ENCODE measurements around the gene ZC3H6. TPM values are rescaled to one million over a fixed set of nuclear protein-coding genes. Genes with fewer than 3 reads are reported as not detected.

Gene ZC3H6
- total and polyA plus RNA-seq, 2 of the 13 experiments (the other 11 are each of a cell fraction or from before 2014, with no cell fraction given) = 0.71 to 0.93 TPM

- no peaks in the 10 kb centered on the region for H3K27me3 ChIP-seq (ENCODE audit: control insufficient read depth in 1 of 2, insufficient read depth in 2 of 2, low read length in 2 of 2)
- intact Hi-C loops (cut with micrococcal nuclease; ENCODE audit: unreplicated experiment) (no loop called here), in situ Hi-C loops (cut with HindIII; ENCODE audit: extremely low pct_ligation_motif_present, low pct_unique_long_range_greater_than_20kb) (no loop called here)
- no peak overlapping the region for H2AFZ ChIP-seq (ENCODE audit: low read length)
- H3K36me3 ChIP-seq (replicated peaks in 1 of 2; ENCODE audit: control insufficient read depth in 1 of 2, insufficient read depth in 2 of 2, low read length in 2 of 2) = peaks cover 3 to 13% of the 10 kb centered on the region in 2 experiments; a peak in 3 of 5 replicates
- TF ChIP-seq MAFK (conservative IDR thresholded peaks at IDR 0.05 in 1 of 2, IDR thresholded peaks at IDR 0.05 in 1 of 2; ENCODE audit: low read length in 2 of 2) (peak; percentile 92 to 96), MAFF (IDR thresholded peaks at IDR 0.05; ENCODE audit: low read depth, low read length) (peak; percentile 95), SRF (IDR thresholded peaks at IDR 0.05; ENCODE audit: low read depth, low read length) (no peak), FOXA3 (CRISPR knock-in tag; IDR thresholded peaks at IDR 0.05) (no peak)
- DNase-seq (ENCODE audit: low spot score) (no peak), FAIRE-seq (no peak), ATAC-seq (no peak)
- no peak overlapping the region for H3K9ac ChIP-seq (ENCODE audit: insufficient read depth, low read depth, low read length)
- ChIA-PET POLR2A (no interaction called here), CTCF (ENCODE audit: low intra/inter-chr PET ratio, low total read pairs) (no interaction called here)
- no peak overlapping the region for H3K4me2 ChIP-seq (ENCODE audit: low read depth, low read length)
- H3K79me2 ChIP-seq (ENCODE audit: insufficient read depth, low read length) = no peaks in the 10 kb centered on the region
- no peaks in the 10 kb centered on the region for H3K4me1 ChIP-seq (ENCODE audit: insufficient read depth, low read length)
- no TSS peak for BruUV-seq (replicated peaks)
- H4K20me1 ChIP-seq (ENCODE audit: insufficient read depth, low read length) = no peaks in the 10 kb centered on the region
- H3K9me3 ChIP-seq (ENCODE audit: low read length) = no peaks in the 10 kb centered on the region
- H3K27ac ChIP-seq (ENCODE audit: extremely low read length, insufficient read depth, low read length) = no peak overlapping the region
- WGBS (ENCODE audit: low lambda C conversion rate) = 96% methylated on average over 3 of the region's 3 CpGs
- no peak overlapping the region for H3K4me3 ChIP-seq (replicated peaks in 1 of 3; ENCODE audit: insufficient read depth in 1 of 3, low read depth in 2 of 3, low read length in 3 of 3)
Measured at GRCh38 chr2:112230371-112230770, 45.0 kb upstream of the ZC3H6 start.

GRCh38 chr2:112239862-112240261 is 35.5 kb upstream of the ZC3H6 start:
- POLR2A ChIA-PET = no interaction called here
- FAIRE-seq = no peak
- H4K20me1 ChIP-seq (ENCODE audit: insufficient read depth, low read length) = no peaks in the 10 kb centered on the region
- no peak overlapping the region for H3K4me3 ChIP-seq (replicated peaks in 1 of 3; ENCODE audit: insufficient read depth in 1 of 3, low read depth in 2 of 3, low read length in 3 of 3)
- intact Hi-C loops (cut with micrococcal nuclease; ENCODE audit: unreplicated experiment) (no loop called here), in situ Hi-C loops (cut with HindIII; ENCODE audit: extremely low pct_ligation_motif_present, low pct_unique_long_range_greater_than_20kb) (no loop called here)
- H2AFZ ChIP-seq (ENCODE audit: low read length) = no peak overlapping the region
- WGBS (ENCODE audit: low lambda C conversion rate) = 100% methylated on average over 1 of the region's 1 CpG
- ATAC-seq = no peak
- no peak overlapping the region for H3K27ac ChIP-seq (ENCODE audit: extremely low read length, insufficient read depth, low read length)
- H3K9me3 ChIP-seq (ENCODE audit: low read length) = no peaks in the 10 kb centered on the region
- peaks cover 9 to 20% of the 10 kb centered on the region in 2 experiments for H3K36me3 ChIP-seq (replicated peaks in 1 of 2; ENCODE audit: control insufficient read depth in 1 of 2, insufficient read depth in 2 of 2, low read length in 2 of 2)
- no peaks in the 10 kb centered on the region for H3K27me3 ChIP-seq (ENCODE audit: control insufficient read depth in 1 of 2, insufficient read depth in 2 of 2, low read length in 2 of 2)
- H3K4me1 ChIP-seq (ENCODE audit: insufficient read depth, low read length) = peaks cover 12% of the 10 kb centered on the region
- H3K4me2 ChIP-seq (ENCODE audit: low read depth, low read length) = no peak overlapping the region
- no TSS peak for BruUV-seq (replicated peaks)
- DNase-seq (ENCODE audit: low spot score) = no peak
- H3K9ac ChIP-seq (ENCODE audit: insufficient read depth, low read depth, low read length) = no peak overlapping the region
- H3K79me2 ChIP-seq (ENCODE audit: insufficient read depth, low read length) = no peaks in the 10 kb centered on the region
- CTCF ChIA-PET (ENCODE audit: low intra/inter-chr PET ratio, low total read pairs) = no interaction called here
- TF ChIP-seq PTBP1 (IDR thresholded peaks at IDR 0.05; ENCODE audit: low read depth, low read length, poor library complexity, severe bottlenecking) (no peak), ZNF761 (CRISPR knock-in tag; conservative IDR thresholded peaks at IDR 0.05) (no peak), ZNF609 (CRISPR knock-in tag; IDR thresholded peaks at IDR 0.05; ENCODE audit: borderline replicate concordance) (no peak), SNAPC2 (CRISPR knock-in tag; IDR thresholded peaks at IDR 0.05) (no peak), ZFX (CRISPR knock-in tag; IDR thresholded peaks at IDR 0.05; ENCODE audit: low read depth) (no peak), TBL1XR1 (IDR thresholded peaks at IDR 0.05; ENCODE audit: borderline replicate concordance, low read length, partially characterized antibody) (no peak)
